Neural cell (in vitro differentiated cells): ENCODE results near the gene OR2F2.

Source experiments
- EP300 ChIP-seq: fragments of 450-650 bp; conservative IDR thresholded peaks from 2 replicates; pipeline ENCODE4 v1.6.1; 2014; ENCODE audit warnings: antibody characterized with exemption, mild to moderate bottlenecking, moderate library complexity; ENCODE audit not compliant: poor library complexity, severe bottlenecking
- MXI1 ChIP-seq: fragments of 450-650 bp; conservative IDR thresholded peaks from 2 replicates; pipeline ENCODE4 v1.6.1; 2014; ENCODE audit warnings: antibody characterized with exemption, mild to moderate bottlenecking; ENCODE audit not compliant: poor library complexity, severe bottlenecking
- TF ChIP-seq, protein P1 (sequence below): fragments of 450-650 bp; IDR thresholded peaks from 2 replicates; pipeline ENCODE4 v1.5.1; 2014; ENCODE audit warnings: antibody characterized with exemption, mild to moderate bottlenecking, moderate library complexity; ENCODE audit not compliant: poor library complexity, severe bottlenecking

- TF ChIP-seq, protein P1, sequence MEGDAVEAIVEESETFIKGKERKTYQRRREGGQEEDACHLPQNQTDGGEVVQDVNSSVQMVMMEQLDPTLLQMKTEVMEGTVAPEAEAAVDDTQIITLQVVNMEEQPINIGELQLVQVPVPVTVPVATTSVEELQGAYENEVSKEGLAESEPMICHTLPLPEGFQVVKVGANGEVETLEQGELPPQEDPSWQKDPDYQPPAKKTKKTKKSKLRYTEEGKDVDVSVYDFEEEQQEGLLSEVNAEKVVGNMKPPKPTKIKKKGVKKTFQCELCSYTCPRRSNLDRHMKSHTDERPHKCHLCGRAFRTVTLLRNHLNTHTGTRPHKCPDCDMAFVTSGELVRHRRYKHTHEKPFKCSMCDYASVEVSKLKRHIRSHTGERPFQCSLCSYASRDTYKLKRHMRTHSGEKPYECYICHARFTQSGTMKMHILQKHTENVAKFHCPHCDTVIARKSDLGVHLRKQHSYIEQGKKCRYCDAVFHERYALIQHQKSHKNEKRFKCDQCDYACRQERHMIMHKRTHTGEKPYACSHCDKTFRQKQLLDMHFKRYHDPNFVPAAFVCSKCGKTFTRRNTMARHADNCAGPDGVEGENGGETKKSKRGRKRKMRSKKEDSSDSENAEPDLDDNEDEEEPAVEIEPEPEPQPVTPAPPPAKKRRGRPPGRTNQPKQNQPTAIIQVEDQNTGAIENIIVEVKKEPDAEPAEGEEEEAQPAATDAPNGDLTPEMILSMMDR: peak; percentile 67
- TF ChIP-seq MXI1: peak; percentile 41
- TF ChIP-seq EP300: no peak
These were observed 33.2 kb upstream of the OR2F2 start, which contains the start of gene TCAF1 for GRCh38 chr7:143901668-143902331.
